Fibroblast of gingiva (primary cell): ENCODE results near the gene DUSP22.
"Not testable (repeated sequence)": the region's sequence is repeated elsewhere in the genome, so short reads cannot be mapped to it uniquely, and the experiment has no call there.

Experiments used
- DNase-seq: peaks from one replicate; pipeline ENCODE4 v3.0.0-alpha.2; 2011; ENCODE audit warnings: low read depth

The DUSP22 gene

DNA sequence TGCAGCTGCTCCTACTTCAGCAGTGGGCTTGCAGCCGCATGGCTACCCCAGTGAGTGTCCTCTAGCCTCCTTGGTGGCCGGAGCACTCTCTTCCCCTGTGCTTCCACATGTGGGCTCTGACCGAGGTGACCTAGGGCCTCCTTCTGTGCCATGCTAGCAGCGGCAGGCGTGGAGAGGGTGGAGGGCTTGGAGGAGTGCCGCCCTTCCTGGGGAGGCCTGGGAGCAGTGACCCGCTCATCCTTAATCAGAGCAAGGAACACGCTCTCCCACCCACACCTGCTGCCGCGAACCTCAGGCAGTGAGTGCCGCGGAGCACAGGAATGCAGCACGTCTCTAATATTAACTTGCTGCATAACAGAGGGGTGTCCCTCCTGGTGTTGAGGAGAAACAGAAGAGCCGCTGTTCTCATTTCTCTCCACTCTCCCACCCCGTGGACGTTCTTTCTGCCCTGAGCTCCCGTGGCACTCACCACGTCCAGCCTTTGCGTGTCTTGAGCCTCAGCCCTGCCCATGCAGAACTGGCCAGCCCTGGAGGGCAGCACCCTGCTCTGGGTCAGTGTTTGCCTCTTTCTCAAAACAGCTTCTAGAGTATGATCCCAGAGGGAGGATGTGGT, 31.9 kb downstream of the DUSP22 start:
- DNase-seq: no peak

DNA sequence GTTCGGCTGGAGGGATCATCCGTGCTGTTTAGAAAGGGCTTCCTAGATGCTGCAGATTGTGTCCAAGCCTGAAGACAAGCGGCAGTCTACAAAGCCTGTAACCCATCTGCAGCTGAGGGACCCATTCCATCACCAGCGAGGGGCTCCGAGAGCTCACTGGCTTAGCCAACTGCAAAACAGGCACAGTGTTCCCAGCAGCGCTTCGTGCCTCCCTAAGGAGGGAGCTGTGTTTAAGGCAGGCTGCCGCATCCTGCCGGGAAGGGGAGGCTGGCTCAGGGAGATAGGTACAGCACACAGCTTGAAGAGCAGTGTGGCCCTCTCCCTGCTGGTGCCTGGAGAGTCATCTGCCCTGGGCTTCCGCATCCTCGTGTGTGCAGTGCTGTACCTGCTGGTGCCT, 32.4 kb downstream of the DUSP22 start:
- DNase-seq: no peak

DNA sequence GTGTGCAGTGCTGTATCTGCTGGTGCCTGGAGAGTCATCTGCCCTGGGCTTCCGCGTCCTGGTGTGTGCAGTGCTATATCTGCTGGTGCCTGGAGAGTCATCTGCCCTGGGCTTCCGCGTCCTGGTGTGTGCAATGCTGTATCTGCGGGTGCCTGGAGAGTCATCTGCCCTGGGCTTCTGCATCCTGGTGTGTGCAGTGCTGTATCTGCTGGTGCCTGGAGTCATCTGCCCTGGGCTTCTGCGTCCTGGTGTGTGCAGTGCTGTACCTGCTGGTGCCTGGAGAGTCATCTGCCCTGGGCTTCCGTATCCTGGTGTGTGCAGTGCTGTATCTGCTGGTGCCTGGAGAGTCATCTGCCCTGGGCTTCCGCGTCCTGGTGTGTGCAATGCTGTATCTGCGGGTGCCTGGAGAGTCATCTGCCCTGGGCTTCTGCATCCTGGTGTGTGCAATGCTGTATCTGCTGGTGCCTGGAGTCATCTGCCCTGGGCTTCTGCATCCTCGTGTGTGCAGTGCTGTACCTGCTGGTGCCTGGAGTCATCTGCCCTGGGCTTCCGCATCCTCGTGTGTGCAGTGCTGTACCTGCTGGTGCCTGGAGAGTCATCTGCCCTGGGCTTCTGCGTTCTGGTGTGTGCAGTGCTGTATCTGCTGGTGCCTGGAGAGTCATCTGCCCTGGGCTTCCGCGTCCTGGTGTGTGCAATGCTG, 33.0 kb downstream of the DUSP22 start:
- DNase-seq: not testable (repeated sequence)

DNA sequence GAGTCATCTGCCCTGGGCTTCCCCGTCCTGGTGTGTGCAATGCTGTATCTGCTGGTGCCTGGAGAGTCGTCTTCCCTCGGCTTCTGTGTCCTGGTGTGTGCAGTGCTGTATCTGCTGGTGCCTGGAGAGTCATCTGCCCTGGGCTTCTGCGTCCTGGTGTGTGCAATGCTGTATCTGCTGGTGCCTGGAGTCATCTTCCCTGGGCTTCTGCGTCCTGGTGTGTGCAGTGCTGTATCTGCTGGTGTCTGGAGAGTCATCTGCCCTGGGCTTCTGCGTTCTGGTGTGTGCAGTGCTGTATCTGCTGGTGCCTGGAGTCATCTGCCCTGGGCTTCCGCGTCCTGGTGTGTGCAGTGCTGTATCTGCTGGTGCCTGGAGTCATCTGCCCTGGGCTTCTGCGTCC, 33.8 kb downstream of the DUSP22 start:
- not testable (repeated sequence) for DNase-seq

DNA sequence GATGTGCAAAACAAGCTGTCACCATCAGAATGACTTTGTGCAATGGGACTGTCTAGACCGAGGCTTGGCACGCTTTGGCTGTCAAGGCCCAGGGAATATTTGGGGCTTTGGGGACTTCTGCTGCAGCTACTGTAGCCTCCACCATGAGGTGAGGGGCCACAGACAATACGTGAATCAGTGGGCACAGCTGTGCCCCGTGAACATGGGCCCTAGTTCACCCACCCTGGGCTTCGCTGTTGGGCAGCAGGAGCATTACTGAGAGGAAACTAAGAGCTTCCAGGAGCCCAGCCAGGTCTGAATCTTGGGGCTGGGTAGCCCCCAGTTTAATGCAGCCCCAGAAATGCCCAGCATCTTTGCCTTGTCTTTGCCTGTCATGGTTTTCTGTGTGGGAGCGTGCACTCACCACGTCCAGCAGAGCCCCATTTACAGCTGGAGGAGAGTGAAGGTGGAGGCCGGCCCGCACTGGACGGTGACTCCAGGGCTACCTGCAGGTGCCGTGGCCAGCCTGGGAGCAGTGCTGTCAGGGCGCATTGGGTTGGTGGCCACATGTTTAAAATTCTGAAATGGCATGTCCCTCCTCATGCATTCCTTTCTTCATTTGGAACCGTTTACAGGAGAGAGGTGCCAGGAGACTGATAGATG, 34.7 kb downstream of the DUSP22 start:
- DNase-seq: no peak

DNA sequence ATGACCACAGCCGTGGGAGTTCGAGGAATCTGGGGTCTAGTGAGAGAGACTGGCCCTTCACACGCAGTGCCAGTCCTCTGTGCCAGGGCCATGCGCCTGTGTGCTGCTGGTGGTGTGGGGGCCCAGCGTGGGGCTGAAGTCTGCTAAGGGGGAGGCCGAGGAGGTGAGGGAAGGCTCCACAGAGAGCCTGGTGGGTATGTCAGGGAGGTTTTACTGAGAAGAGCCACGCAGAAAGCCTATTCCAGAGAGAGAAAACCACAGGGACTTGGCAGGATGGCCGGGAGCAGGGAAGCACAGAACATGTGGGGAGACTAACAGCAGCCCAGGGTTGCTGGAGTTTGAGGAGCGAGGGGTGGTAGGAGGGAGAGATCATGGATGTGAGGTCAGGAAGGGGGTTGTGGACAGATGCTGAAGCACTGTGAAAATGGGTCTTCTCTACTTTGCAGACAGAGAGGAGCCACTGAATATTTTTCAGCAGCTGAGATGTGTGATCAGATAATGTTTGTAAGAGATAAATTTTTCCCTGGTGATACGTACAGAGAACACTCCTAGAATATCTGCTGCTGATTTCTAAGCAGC, 35.3 kb downstream of the DUSP22 start:
- peak; percentile 29 for DNase-seq

DNA sequence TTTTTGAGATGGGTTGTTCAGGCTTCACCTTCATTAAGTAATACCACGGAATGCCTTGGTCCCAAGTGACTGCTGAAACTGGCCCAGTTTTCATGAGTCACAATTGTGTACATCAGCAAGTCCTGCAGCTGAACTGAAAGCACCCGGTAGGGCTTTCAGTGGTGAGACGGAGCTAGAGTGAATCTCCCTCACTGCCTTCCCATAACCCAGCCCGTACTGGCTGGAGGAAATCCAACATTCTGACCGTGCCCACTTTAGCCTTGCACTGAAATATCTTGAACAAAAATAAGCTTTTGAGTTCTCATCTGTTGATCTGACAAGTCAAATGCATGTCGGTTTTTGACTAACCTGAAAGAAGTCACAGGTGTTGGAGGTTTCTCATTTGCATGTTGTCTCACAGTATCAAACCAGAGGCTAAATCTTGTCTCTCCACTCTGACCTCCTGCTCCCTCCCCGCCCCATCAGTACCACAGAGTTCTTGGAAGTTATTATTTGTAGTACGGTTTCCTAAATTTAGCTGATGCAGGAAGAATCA, 35.9 kb downstream of the DUSP22 start:
- peak; percentile 89 for DNase-seq

DNA sequence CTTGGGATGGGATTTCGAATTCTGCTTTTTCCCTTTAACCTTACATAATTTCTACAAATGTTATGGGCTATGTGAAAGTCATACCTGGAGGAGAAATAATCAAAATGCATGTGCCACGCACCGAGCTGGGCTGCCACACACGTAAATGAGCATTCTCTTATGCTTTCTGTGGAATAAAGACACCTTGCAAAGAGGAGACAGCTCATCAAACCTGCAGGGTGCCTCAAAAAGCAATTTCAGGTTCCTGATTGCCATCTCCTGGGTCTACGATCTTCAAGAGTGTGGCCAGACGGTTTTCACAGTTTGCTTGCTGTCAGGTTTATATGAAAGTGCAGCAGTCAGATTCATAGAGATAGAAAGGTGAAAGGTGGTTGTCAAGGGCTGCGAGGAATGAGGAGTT, 36.6 kb downstream of the DUSP22 start:
- DNase-seq: no peak

DNA sequence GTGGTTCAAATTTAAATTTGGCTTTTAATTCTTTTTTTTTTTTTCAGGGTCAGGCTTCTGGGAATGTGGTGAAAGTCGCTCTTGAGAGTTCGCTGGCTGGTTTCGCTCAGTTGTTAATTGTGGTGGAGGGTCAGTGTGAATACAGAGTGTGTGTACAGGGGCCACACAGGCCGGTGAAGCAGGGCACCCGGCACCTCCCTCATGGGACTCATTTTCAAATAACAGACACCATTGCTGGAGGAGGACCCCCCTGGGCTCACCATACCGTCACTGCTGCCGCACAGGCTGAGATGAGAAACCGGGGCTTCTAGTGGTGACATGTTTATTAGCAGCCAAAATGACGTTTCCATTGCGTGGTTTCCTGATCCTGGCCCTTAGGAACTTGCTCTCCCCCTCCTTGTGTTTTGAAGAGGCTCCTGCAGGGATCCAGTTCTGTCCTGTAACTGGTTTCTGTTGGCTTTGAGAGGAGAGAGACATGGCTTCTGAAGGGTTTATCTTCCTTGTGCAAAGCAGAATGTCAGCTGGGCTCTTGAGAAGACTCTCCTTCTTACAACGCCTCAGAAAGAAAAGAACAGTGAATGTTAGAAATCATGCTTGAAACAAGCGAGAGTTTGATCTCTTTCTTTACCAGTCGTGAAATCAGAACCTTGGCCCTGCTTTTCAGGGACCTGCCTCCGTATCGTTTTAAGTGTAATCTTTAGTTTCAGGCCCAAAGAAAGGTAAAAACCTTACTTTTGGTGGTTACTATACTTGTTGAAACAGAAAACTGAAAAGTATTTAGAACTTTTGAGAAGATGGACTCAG, 37.8 kb downstream of the DUSP22 start:
- peak; percentile 32 for DNase-seq

DNA sequence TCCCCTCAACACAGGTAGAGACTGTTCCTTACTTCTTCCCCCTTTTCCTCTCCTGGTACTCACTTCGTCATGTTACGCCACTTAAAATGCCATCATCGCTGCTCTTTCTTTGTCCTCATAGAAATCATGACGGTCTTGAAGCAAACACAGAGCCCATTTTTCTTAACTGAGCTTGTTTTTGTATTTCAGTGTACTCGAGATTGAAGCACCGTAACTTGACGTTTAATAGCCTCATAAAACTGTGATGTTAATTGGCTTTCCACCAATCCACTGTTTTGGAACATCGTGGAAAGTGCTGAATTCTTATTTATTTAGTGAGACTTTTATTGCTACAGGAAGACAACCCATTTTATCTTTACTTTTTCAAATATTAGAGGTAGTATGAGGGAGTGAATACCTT, 38.7 kb downstream of the DUSP22 start:
- no peak for DNase-seq

DNA sequence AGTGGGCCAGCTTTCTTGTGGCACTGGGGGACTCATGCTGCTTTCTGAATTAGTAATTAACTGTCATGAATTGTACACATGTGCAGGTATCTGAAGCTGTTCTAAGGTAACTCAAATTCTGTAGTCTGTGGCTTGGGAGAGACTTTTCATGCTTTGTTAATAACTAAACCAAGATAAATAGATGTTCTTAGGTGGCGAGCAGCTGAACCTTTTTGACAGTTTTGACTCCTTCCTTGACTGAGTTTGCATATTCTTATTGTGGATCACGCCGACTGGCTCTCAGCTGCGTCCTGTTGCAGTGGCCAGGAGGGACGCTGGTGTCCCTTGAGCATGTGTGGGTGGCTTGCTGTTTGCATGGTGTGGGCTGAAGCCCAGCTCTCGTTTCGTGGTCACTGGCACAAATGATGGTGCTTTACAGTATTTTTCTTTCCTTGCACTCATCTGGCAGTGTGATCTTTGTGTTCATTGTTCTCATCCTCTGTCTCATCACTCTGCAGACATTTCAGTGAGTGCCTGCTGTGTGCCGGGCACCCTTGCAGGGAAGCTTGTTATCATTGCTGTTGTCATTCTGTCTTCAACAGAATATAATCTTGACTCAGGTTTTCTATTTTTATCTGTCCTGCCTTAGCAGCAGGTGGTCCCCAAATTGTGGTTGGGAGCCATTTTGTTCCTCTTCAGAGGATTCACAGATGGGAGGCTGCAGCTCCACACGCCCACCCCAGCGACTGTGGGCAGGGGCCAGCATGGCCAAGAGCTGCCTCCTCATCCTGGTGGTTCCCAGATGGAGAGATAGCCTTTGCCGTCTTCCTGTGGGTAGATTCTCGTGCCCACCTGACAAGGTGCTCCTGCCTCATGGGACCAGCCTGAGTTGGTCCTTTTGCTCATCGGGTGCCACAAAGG, 39.6 kb downstream of the DUSP22 start:
- no peak for DNase-seq

DNA sequence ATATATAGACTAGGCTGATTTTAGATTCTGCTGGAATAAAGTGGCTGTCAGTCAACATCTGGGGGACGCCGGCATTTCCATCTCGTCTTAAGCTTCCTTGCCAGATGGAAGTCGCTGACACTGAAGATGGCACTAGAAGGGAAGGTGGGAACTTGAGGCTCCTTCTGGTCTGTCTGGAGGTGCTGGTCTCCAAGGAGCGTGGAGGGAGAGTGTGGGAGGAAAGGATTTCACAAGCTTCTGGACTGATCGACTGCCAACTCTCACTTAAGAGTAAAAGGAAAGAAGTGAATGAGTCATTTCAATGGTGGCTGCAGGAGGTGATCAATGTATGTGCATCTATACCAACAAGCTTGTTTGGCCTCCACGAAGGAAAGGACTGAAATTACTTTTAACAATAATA, 40.4 kb downstream of the DUSP22 start:
- DNase-seq: peak; percentile 36

DNA sequence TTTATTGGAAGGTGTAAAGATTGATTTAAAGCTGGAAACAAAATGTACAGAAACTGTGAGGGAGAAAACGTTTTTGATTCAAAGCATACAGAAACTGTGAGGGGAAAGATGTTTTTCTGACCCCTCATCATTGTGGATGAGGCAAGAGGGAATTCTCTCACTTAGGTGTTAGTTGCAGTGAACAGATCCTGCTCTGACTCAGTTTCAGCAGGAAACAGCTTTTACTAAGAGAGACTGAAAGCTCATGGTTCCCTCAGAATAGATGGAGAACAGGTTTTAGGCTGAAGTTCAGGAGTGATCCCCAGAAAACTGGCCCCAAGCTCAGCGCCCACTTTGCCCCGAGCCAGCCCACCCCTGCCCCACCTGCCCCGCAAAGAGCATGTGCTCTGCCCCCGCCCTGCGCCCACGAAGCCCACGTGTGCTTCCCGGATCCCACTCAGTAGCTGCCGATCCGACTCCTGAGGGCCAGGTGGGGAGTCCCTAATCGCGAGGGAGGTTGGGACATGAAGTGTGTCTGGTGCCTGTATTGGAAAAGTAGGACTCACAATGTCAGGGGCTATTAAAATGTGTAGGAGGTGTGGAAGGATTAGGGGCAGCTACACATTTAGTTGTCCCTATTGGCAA, 41.2 kb downstream of the DUSP22 start:
- DNase-seq: no peak

DNA sequence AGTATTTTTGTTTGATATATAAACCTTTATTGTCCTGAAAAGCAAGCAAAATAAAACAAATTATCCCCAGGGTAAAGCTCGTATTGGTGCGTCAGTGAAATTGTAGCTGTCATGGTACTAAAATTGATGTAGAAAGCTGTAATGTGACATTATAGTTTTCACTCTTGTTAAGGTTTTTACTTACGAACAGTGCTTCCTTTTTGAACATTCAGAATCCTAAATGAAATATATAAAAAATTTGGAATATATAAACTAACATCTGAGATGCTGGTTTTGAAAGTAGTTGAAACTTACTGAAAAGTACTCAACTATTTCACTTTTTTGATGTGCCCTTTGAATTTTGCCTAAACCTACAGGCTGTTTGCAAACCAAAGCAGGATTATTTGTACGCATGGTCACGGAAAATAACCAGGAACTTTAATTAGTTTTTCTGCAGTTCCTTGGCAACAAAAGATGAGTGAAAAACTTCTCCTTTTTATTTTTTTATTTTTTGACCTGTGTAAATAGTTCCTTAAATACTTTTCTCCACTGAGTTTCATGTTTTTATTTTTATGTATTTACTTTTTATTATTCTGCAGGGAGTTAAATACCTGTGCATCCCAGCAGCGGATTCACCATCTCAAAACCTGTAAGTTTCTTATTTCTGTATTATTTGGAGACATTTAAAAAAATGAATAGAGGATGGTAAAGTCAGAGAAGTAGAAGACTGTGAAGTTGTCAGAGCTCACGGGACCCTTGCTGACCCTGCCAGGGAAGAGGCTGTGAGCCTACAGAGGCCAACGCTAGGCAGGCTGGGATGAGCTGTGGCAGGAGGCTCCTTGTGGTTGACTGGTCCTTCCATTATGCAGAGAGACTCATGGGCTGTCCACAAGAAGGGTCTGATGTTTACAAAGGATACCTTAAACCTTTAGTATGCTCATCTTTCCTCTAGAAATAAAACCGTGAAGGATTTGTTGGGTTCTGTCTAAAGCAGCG, 42.5 kb downstream of the DUSP22 start:
- DNase-seq: no peak

DNA sequence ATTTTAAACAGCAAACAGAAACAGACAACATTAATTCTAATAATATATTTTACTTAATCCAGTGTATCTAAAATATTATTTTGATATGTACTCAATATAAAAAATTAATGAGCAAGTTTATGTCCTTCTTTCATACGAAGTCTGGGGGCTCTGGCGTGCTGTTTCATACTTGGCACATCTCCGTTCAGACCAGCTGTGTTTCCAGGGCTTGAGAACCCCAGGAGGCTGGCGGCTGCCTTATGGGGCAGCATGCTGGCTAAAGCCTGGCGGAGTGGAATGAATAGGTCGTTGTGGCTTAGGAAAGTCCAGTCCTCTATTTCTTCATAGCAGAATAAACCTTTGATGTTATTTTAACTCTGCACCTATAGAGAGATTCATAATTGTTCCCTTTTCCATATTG, 43.3 kb downstream of the DUSP22 start:
- no peak for DNase-seq

DNA sequence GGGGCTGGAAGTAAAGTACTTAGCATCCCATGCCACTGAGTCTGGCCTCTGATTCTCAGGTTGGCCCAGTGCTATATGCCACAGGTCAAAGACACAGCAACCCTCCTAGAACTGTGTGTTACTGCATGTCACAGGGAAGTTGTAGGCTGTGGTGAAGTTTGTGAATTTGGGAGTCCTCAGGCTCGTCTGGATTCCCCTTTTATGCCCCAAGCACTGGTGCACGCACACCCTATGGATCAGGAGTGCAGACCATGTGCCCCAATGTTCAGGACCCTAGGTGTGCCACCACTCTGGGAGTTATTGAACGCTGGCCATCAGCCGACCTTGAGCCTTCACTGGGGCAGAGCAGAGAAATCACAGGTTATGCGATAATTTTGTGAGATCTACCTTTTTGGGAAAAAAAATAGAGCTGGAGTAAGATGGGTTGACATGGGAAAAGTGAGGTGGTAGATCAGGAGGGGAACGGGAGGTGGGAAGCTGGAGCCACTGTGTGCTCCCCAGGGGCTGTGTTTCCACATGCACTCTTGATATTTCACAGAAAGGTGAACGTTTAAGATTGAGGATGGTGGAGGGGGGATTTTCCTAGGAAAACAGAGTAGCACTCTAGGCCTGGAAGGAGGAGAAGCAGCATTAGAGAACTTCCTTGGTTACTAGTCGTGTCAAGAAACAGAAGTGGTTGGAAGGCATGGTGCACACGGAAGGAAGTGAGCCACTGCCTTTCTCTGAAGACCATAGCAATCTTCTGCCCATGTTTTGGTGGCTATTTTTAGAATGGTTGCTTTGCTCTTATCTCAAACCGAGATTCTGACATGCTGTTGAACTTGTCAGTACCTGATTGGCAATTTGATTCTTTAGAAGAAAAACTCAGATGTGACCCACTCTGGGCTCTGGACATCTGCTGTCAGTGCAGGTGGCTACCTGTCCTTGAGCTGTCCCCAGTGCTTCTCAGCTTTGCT, 44.1 kb downstream of the DUSP22 start:
- DNase-seq: no peak

DNA sequence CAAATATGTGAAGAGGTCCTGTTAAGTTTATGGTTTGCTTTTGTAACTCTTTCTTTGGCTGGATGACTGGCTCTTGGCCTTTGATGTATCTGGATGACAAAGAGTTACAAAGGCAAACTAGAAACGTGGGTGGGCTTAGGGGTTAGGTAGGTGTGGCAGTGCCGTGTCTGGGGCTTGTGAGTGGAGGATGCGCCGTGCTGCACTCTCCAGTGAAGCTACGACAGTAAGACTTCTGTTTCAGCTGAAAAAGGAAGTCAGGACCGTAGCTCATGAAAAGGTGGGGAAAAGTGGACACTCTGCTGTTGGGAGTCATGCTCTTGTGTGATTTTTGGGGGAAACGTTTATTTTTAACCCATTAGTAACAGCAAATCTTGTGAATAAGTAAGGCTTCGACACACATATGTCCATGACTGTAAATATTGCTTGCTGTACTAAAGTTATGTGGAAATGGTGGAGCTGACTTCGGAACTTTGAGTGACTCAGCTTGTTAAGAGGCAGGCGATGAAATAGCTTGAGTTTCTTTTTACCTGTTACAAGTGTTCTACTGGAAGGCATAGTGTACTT, 45.6 kb downstream of the DUSP22 start:
- DNase-seq: no peak

DNA sequence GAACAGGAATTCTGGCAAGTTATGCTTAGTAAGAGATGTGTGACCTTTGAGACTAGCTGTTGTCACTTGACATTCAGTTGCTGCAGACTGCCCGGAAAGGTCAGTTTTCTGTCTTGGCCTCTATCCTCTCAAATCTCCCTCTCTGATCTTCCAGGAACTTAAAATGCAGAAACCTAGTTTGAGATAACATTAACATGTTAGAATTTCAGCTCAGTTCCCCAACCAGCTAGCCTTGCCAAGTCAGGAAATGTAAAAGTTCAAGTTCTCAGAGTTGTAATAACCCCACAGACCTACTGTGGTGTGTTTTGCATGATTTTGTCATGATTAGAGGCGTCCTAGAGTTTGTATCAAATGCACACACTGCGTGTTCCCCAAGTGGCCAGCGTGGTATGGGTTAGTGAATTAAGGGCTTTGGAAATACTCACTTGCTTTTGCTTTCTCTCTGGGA, 46.6 kb downstream of the DUSP22 start:
- DNase-seq: no peak
